Type B pancreatic cell (in vitro differentiated cells): ENCODE results near the gene INPP4B. TPM values are rescaled to one million over a fixed set of nuclear protein-coding genes. Genes with fewer than 3 reads are reported as not detected.

ENCODE experiments used
- DNase-seq: peaks from one replicate; pipeline ENCODE4 v3.0.0; 2021; ENCODE audit warnings: mixed read lengths; ENCODE audit not compliant: unreplicated experiment; ENCODE audit errors: extremely low spot score
- H3K27ac Mint-ChIP-seq: 2 replicates; pipeline ENCODE4 v1.8.0; 2021; ENCODE audit warnings: mild to moderate bottlenecking, mixed read lengths
- H3K27me3 Mint-ChIP-seq: 2 replicates; pipeline ENCODE4 v1.8.0; 2021; ENCODE audit warnings: mixed read lengths
- H3K36me3 Mint-ChIP-seq: 2 replicates; pipeline ENCODE4 v1.8.0; 2021; ENCODE audit warnings: mixed read lengths
- H3K4me1 Mint-ChIP-seq: one replicate; pipeline ENCODE4 v1.8.0; 2021; ENCODE audit warnings: mixed read lengths; ENCODE audit not compliant: unreplicated experiment
- H3K4me3 Mint-ChIP-seq: 2 replicates; pipeline ENCODE4 v1.8.0; 2021; ENCODE audit warnings: mild to moderate bottlenecking, mixed read lengths
- H3K9me3 Mint-ChIP-seq: 2 replicates; pipeline ENCODE4 v1.8.0; 2021; ENCODE audit warnings: mixed read lengths
- total RNA-seq: library from RNA; stranded (reverse); gene quantifications from 2 replicates; pipeline ENCODE4 v1.2.1, GENCODE V29; 2021; ENCODE audit warnings: low replicate concordance
- TF ChIP-seq, protein P1 (sequence below): fragments of 200-600 bp; sonication (generic); conservative IDR thresholded peaks from 2 replicates; pipeline ENCODE4 v1.5.0; 2021; ENCODE audit warnings: antibody characterized with exemption, mild to moderate bottlenecking

Gene INPP4B
- total RNA-seq, 1 donor from 2014 or later, result 9.0 TPM

DNA sequence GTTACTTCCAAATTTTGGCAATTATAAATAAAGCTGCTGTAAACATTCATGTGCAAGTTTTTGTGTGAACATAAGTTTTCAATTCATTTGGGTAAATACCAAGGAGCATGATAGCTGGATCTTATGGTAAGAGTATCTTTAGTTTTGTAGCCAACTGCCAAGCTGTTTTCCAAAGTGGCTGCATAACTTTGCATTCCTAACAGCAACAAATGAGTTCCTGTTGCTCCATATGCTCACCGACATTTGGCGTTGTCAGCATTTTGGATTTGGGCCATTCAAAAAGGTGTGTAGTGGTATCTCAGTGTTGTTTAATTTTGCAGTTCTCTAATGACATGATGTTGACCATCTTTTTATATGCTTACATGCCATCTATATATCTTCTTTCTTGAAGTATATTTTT lies 208.5 kb downstream of the INPP4B start:
- H3K4me1 Mint-ChIP-seq, result no peaks in the 10 kb centered on the region
- DNase-seq, result no peak
- H3K36me3 Mint-ChIP-seq, result no peaks in the 10 kb centered on the region
- TF ChIP-seq, protein P1, sequence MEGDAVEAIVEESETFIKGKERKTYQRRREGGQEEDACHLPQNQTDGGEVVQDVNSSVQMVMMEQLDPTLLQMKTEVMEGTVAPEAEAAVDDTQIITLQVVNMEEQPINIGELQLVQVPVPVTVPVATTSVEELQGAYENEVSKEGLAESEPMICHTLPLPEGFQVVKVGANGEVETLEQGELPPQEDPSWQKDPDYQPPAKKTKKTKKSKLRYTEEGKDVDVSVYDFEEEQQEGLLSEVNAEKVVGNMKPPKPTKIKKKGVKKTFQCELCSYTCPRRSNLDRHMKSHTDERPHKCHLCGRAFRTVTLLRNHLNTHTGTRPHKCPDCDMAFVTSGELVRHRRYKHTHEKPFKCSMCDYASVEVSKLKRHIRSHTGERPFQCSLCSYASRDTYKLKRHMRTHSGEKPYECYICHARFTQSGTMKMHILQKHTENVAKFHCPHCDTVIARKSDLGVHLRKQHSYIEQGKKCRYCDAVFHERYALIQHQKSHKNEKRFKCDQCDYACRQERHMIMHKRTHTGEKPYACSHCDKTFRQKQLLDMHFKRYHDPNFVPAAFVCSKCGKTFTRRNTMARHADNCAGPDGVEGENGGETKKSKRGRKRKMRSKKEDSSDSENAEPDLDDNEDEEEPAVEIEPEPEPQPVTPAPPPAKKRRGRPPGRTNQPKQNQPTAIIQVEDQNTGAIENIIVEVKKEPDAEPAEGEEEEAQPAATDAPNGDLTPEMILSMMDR, result no peak
- no peaks in the 10 kb centered on the region for H3K9me3 Mint-ChIP-seq
- no peaks in the 10 kb centered on the region for H3K27me3 Mint-ChIP-seq
- no peak overlapping the region for H3K27ac Mint-ChIP-seq
- no peak overlapping the region for H3K4me3 Mint-ChIP-seq

- H3K27ac Mint-ChIP-seq, result no peak overlapping the region
- peaks cover 4% of the 10 kb centered on the region for H3K9me3 Mint-ChIP-seq
- no peaks in the 10 kb centered on the region for H3K4me1 Mint-ChIP-seq
- no peaks in the 10 kb centered on the region for H3K36me3 Mint-ChIP-seq
- DNase-seq, result no peak
- TF ChIP-seq, protein P1, result no peak
- H3K27me3 Mint-ChIP-seq, result no peaks in the 10 kb centered on the region
- H3K4me3 Mint-ChIP-seq, result no peak overlapping the region
These were observed 214.3 kb downstream of the INPP4B start for GRCh38 chr4:142631836-142632235.

- no peak for DNase-seq
- no peaks in the 10 kb centered on the region for H3K9me3 Mint-ChIP-seq
- H3K27ac Mint-ChIP-seq, result no peak overlapping the region
- H3K27me3 Mint-ChIP-seq, result no peaks in the 10 kb centered on the region
- no peaks in the 10 kb centered on the region for H3K4me1 Mint-ChIP-seq
- TF ChIP-seq, protein P1, result no peak
- H3K36me3 Mint-ChIP-seq, result no peaks in the 10 kb centered on the region
- H3K4me3 Mint-ChIP-seq, result no peak overlapping the region
These were observed 230.8 kb downstream of the INPP4B start for GRCh38 chr4:142615324-142615665.

DNA sequence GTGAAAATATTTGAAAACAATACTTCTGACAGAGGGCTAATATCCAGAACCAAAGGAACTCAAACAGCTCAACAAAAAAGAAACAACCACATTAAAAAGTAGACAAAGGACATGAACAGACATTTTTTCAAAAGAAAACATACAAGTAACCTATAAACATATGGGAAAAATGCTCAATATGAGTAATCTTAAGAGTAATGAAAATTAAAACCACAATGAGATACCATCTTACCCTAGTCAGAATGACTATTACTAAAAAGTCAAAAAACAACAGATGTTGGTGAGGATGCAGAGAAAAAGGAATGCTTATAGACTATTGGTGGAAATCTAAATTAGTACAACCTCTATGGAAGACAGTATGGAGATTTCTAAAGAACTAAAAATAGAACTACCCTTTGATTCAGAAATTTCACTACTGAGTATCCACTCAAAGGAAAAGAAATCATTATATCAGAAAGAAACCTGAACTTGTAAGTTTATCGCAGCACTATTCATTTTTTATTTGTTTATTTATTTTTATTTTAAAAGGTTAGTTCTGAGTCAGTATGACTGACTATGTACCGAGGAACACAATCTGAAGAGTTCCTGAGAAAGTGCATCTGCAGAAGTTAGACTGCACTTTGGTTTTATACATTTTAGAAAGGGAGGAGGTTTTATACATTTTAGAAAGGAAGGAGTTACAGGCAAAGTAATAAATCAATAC lies 231.3 kb downstream of the INPP4B start:
- H3K9me3 Mint-ChIP-seq, result no peaks in the 10 kb centered on the region
- no peak overlapping the region for H3K4me3 Mint-ChIP-seq
- no peak overlapping the region for H3K27ac Mint-ChIP-seq
- DNase-seq, result no peak
- TF ChIP-seq, protein P1, result no peak
- H3K27me3 Mint-ChIP-seq, result no peaks in the 10 kb centered on the region
- no peaks in the 10 kb centered on the region for H3K36me3 Mint-ChIP-seq
- no peaks in the 10 kb centered on the region for H3K4me1 Mint-ChIP-seq

DNA sequence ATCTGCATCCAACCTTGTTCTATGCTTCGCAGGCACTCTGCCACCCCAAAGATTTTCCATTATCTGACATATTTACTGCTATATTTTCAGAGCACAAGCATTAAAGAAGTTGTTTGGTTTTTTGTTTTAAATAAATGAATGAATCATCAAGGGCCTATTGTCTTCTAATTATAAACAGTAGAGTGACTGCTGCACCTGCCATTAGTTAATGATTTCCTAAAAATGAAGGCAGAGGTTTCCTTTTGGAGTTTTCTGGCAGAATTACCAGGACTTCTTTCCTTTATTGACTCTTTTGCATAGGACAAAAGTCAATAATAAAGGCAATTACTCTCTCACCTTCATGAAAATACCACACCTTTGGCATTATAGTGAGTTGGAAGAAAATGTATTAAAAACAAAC lies 238.1 kb downstream of the INPP4B start:
- DNase-seq, result no peak
- Mint-ChIP-seq H3K9me3 (no peaks in the 10 kb centered on the region), H3K36me3 (no peaks in the 10 kb centered on the region), H3K4me3 (no peak overlapping the region), H3K27me3 (no peaks in the 10 kb centered on the region), H3K4me1 (no peaks in the 10 kb centered on the region), H3K27ac (no peak overlapping the region)
- TF ChIP-seq, protein P1, result no peak

- no peak overlapping the region for H3K27ac Mint-ChIP-seq
- H3K9me3 Mint-ChIP-seq, result no peaks in the 10 kb centered on the region
- H3K36me3 Mint-ChIP-seq, result no peaks in the 10 kb centered on the region
- no peak for DNase-seq
- TF ChIP-seq, protein P1, result no peak
- H3K4me1 Mint-ChIP-seq, result no peaks in the 10 kb centered on the region
- H3K27me3 Mint-ChIP-seq, result no peaks in the 10 kb centered on the region
- H3K4me3 Mint-ChIP-seq, result no peak overlapping the region
These were observed 245.1 kb downstream of the INPP4B start for GRCh38 chr4:142600952-142601351.
